H9 (cell line): Measurements from ENCODE around the gene COL23A1. TPM values are rescaled to one million over a fixed set of nuclear protein-coding genes. Genes with fewer than 3 reads are reported as not detected.

Experiments
- DNase-seq: peaks from one replicate; pipeline ENCODE4 v3.0.0-alpha.2; 2017
- H2AFZ ChIP-seq: one replicate; pipeline ENCODE4 v1.6.1; 2013; ENCODE audit warnings: mild to moderate bottlenecking, low read length, control low read depth, moderate library complexity
- H2AK5ac ChIP-seq: 2 replicates; pipeline ENCODE4 v1.6.1; 2013; ENCODE audit warnings: low read length, control low read depth, mixed read lengths; ENCODE audit not compliant: insufficient read length
- H2BK120ac ChIP-seq: one replicate; pipeline ENCODE4 v1.6.1; 2013; ENCODE audit warnings: low read depth, mild to moderate bottlenecking, low read length, control low read depth, inconsistent platforms; ENCODE audit not compliant: poor library complexity, severe bottlenecking
- H2BK12ac ChIP-seq: 2 replicates; pipeline ENCODE4 v1.6.1; 2013; ENCODE audit warnings: low read length, control low read depth, mixed read lengths, low read depth; ENCODE audit not compliant: insufficient read length
- H2BK15ac ChIP-seq: 2 replicates; pipeline ENCODE4 v1.6.1; 2013; ENCODE audit warnings: low read depth, low read length, control low read depth
- H2BK20ac ChIP-seq: one replicate; pipeline ENCODE4 v1.6.1; 2013; ENCODE audit warnings: low read depth, mild to moderate bottlenecking, low read length, control low read depth, inconsistent platforms; ENCODE audit not compliant: poor library complexity, severe bottlenecking
- H2BK5ac ChIP-seq: 2 replicates; pipeline ENCODE4 v1.6.1; 2013; ENCODE audit warnings: low read length, control low read depth, mixed read lengths; ENCODE audit not compliant: insufficient read length
- H3K14ac ChIP-seq: 2 replicates; pipeline ENCODE4 v1.6.1; 2013; ENCODE audit warnings: low read length, control low read depth; ENCODE audit not compliant: insufficient read depth
- H3K18ac ChIP-seq: 2 replicates; pipeline ENCODE4 v1.6.1; 2013; ENCODE audit warnings: low read depth, mild to moderate bottlenecking, mixed read lengths, low read length, control low read depth; ENCODE audit not compliant: insufficient read length
- H3K23ac ChIP-seq: 2 replicates; pipeline ENCODE4 v1.6.1; 2013; ENCODE audit warnings: low read length, control low read depth, mixed read lengths, low read depth; ENCODE audit not compliant: insufficient read length
- H3K23me2 ChIP-seq: 2 replicates; pipeline ENCODE4 v1.6.1; 2013; ENCODE audit warnings: low read depth, mild to moderate bottlenecking, mixed read lengths, low read length, control low read depth; ENCODE audit not compliant: insufficient read length, poor library complexity, severe bottlenecking
- H3K27ac ChIP-seq: 2 replicates; pipeline ENCODE4 v1.5.1; 2013; ENCODE audit warnings: low read length, control low read depth, mixed read lengths, low read depth; ENCODE audit not compliant: insufficient read length
- H3K27me3 ChIP-seq: 2 replicates; pipeline ENCODE4 v1.6.1; 2013; ENCODE audit warnings: low read length, control low read depth, inconsistent platforms; ENCODE audit not compliant: insufficient read depth
- H3K4ac ChIP-seq: 2 replicates; pipeline ENCODE4 v1.6.1; 2013; ENCODE audit warnings: low read depth, mild to moderate bottlenecking, control low read depth, inconsistent platforms, low read length, moderate library complexity
- H3K4me1 ChIP-seq: 2 replicates; pipeline ENCODE4 v1.6.1; 2013; ENCODE audit warnings: low read length, control low read depth, inconsistent platforms; ENCODE audit not compliant: insufficient read depth
- H3K4me2 ChIP-seq: 2 replicates; pipeline ENCODE4 v1.6.1; 2013; ENCODE audit warnings: low read length, control low read depth, mixed read lengths; ENCODE audit not compliant: insufficient read length, insufficient read depth
- H3K56ac ChIP-seq: 2 replicates; pipeline ENCODE4 v1.6.1; 2013; ENCODE audit warnings: low read depth, mild to moderate bottlenecking, mixed read lengths, low read length, control low read depth; ENCODE audit not compliant: insufficient read length
- H3K79me1 ChIP-seq: 2 replicates; pipeline ENCODE4 v1.6.1; 2013; ENCODE audit warnings: low read depth, mild to moderate bottlenecking, moderate library complexity, low read length, control low read depth, inconsistent platforms; ENCODE audit not compliant: insufficient read depth, poor library complexity, severe bottlenecking
- H3K79me2 ChIP-seq: 2 replicates; pipeline ENCODE4 v1.6.1; 2013; ENCODE audit warnings: low read length, control low read depth, inconsistent platforms; ENCODE audit not compliant: insufficient read depth
- H3K9ac ChIP-seq: 2 replicates; pipeline ENCODE4 v1.6.1; 2013; ENCODE audit warnings: low read length, control low read depth, mixed read lengths; ENCODE audit not compliant: insufficient read length; ENCODE audit errors: extremely low read depth
- H3K9me3 ChIP-seq: one replicate; pipeline ENCODE4 v1.6.1; 2013; ENCODE audit warnings: low read depth, low read length, inconsistent platforms; ENCODE audit not compliant: control insufficient read depth
- H3T11ph ChIP-seq: one replicate; pipeline ENCODE4 v1.6.1; 2013; ENCODE audit warnings: mild to moderate bottlenecking, low read length, control low read depth, inconsistent platforms
- H4K20me1 ChIP-seq: one replicate; pipeline ENCODE4 v1.6.1; 2013; ENCODE audit not compliant: control insufficient read depth, insufficient read length, insufficient read depth
- H4K5ac ChIP-seq: 2 replicates; pipeline ENCODE4 v1.6.1; 2013; ENCODE audit warnings: low read depth, mild to moderate bottlenecking, mixed read lengths, low read length, control low read depth; ENCODE audit not compliant: insufficient read length
- H4K8ac ChIP-seq: replicated peaks from 2 replicates; pipeline ENCODE4 v1.6.1; 2013; ENCODE audit warnings: low read length, control low read depth, mixed read lengths, low read depth; ENCODE audit not compliant: insufficient read length
- H4K91ac ChIP-seq: 2 replicates; pipeline ENCODE4 v1.6.1; 2013; ENCODE audit warnings: low read depth, mild to moderate bottlenecking, moderate library complexity, mixed read lengths, low read length, control low read depth; ENCODE audit not compliant: insufficient read length
- H3K27ac Mint-ChIP-seq, 3 experiments: 2 replicates in 2 of 3; 3 replicates in 1 of 3; pipeline ENCODE4 v1.8.0; 2020 to 2021; ENCODE audit warnings: mixed read lengths in 3 of 3, mild to moderate bottlenecking in 1 of 3, moderate library complexity in 1 of 3
- H3K27me3 Mint-ChIP-seq: 2 replicates; pipeline ENCODE4 v1.8.0; 2021; ENCODE audit warnings: low read depth, mild to moderate bottlenecking, moderate library complexity, mixed read lengths
- H3K36me3 Mint-ChIP-seq, 3 experiments: 2 replicates in 2 of 3; 3 replicates in 1 of 3; pipeline ENCODE4 v1.8.0; 2020 to 2021; ENCODE audit warnings: low read depth in 3 of 3, mixed read lengths in 3 of 3; ENCODE audit not compliant: insufficient read depth in 1 of 3
- H3K4me1 Mint-ChIP-seq, 2 experiments: 2 replicates each; pipeline ENCODE4 v1.8.0; 2020; ENCODE audit warnings: mixed read lengths in 2 of 2
- H3K4me3 Mint-ChIP-seq, 2 experiments: 2 replicates in 1 of 2; 3 replicates in 1 of 2; pipeline ENCODE4 v1.8.0; 2020 to 2021; ENCODE audit warnings: mild to moderate bottlenecking in 2 of 2, mixed read lengths in 2 of 2, moderate library complexity in 1 of 2
- H3K9me3 Mint-ChIP-seq, 2 experiments: 2 replicates in 1 of 2; 3 replicates in 1 of 2; pipeline ENCODE4 v1.8.0; 2020; ENCODE audit warnings: mild to moderate bottlenecking in 2 of 2, mixed read lengths in 2 of 2, moderate library complexity in 1 of 2
- WGBS: extraction: QIAGEN DNeasy Blood & Tissue Kit; methylation state at CpG from one replicate; pipeline ENCODE4 v1.1.7; 2013; ENCODE audit warnings: missing lambda C conversion rate, low lambda C conversion rate, mixed read lengths; ENCODE audit not compliant: insufficient read length; ENCODE audit errors: extremely low coverage; 5-methylcytosine and 5-hydroxymethylcytosine counted together
- total RNA-seq: library from RNA; stranded (reverse); gene quantifications from 2 replicates; pipeline ENCODE4 v1.2.1, GENCODE V29; 2021
- TF ChIP-seq, protein P1 (sequence below): fragments of 200-600 bp; sonication (generic); conservative IDR thresholded peaks from 3 replicates; pipeline ENCODE4 v1.8.0; 2021; ENCODE audit warnings: antibody characterized with exemption, mild to moderate bottlenecking

The COL23A1 gene
- total RNA-seq, 1 experiment from 2014 or later, result 2.6 TPM

- Mint-ChIP-seq H3K4me1 (peaks cover 20 to 39% of the 10 kb centered on the region in 2 experiments), H3K27ac (peak within 1 kb of the TSS; percentile 96 to 98 (median 97)), H3K9me3 (peaks cover 2% of the 10 kb centered on the region in 2 experiments; a peak in 3 of 5 replicates), H3K36me3 (peaks cover 41 to 44% (median 41%) of the 10 kb centered on the region in 3 experiments), H3K4me3 (peak within 1 kb of the TSS; percentile 75 to 98), H3K27me3 (peaks cover 33% of the 10 kb centered on the region)
- peak; percentile 94 for DNase-seq
- H3K27me3 ChIP-seq, result no peaks in the 10 kb centered on the region
- no peak within 1 kb of the TSS for H3K56ac ChIP-seq
- H3K9me3 ChIP-seq, result no peaks in the 10 kb centered on the region
- no peak within 1 kb of the TSS for H2BK5ac ChIP-seq
- H4K8ac ChIP-seq, result no peak within 1 kb of the TSS
- H3K4me2 ChIP-seq, result peak within 1 kb of the TSS; percentile 99
- no peak within 1 kb of the TSS for H3K27ac ChIP-seq
- H3T11ph ChIP-seq, result no peak within 1 kb of the TSS
- H3K14ac ChIP-seq, result peak within 1 kb of the TSS; percentile 94
- no peak within 1 kb of the TSS for H4K91ac ChIP-seq
- peaks cover 9% of the 10 kb centered on the region for H3K79me1 ChIP-seq
- H2BK20ac ChIP-seq, result no peak within 1 kb of the TSS
- TF ChIP-seq, protein P1, sequence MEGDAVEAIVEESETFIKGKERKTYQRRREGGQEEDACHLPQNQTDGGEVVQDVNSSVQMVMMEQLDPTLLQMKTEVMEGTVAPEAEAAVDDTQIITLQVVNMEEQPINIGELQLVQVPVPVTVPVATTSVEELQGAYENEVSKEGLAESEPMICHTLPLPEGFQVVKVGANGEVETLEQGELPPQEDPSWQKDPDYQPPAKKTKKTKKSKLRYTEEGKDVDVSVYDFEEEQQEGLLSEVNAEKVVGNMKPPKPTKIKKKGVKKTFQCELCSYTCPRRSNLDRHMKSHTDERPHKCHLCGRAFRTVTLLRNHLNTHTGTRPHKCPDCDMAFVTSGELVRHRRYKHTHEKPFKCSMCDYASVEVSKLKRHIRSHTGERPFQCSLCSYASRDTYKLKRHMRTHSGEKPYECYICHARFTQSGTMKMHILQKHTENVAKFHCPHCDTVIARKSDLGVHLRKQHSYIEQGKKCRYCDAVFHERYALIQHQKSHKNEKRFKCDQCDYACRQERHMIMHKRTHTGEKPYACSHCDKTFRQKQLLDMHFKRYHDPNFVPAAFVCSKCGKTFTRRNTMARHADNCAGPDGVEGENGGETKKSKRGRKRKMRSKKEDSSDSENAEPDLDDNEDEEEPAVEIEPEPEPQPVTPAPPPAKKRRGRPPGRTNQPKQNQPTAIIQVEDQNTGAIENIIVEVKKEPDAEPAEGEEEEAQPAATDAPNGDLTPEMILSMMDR, result no peak
- no peaks in the 10 kb centered on the region; the same call in 1 of the 2 replicates for H3K4me1 ChIP-seq
- no peak within 1 kb of the TSS for H3K23ac ChIP-seq
- H2BK12ac ChIP-seq, result no peak within 1 kb of the TSS
- WGBS, result no CpG with 5 or more reads among the region's 96 CpGs
- peak within 1 kb of the TSS; percentile 29 for H4K5ac ChIP-seq
- peaks cover 23% of the 10 kb centered on the region for H3K79me2 ChIP-seq
- peaks cover 2% of the 10 kb centered on the region for H4K20me1 ChIP-seq
- H2AK5ac ChIP-seq, result no peak within 1 kb of the TSS
- peak within 1 kb of the TSS; percentile 86 for H3K18ac ChIP-seq
- H2AFZ ChIP-seq, result no peak within 1 kb of the TSS
- peak within 1 kb of the TSS; percentile 99 for H3K9ac ChIP-seq
- no peak within 1 kb of the TSS for H3K4ac ChIP-seq
- H3K23me2 ChIP-seq, result peaks cover 10% of the 10 kb centered on the region
- H2BK120ac ChIP-seq, result no peak within 1 kb of the TSS
- H2BK15ac ChIP-seq, result no peak within 1 kb of the TSS
These were observed 385.8 kb downstream of the COL23A1 start, which contains the start of gene HNRNPAB for GRCh38 chr5:178204182-178204934. Gene HNRNPAB, plus strand, starts transcription at chr5:178204533. Its CDS starts 305 bp downstream, at chr5:178204838.
